ENCODE measurements around the gene RIOK3.

DNA sequence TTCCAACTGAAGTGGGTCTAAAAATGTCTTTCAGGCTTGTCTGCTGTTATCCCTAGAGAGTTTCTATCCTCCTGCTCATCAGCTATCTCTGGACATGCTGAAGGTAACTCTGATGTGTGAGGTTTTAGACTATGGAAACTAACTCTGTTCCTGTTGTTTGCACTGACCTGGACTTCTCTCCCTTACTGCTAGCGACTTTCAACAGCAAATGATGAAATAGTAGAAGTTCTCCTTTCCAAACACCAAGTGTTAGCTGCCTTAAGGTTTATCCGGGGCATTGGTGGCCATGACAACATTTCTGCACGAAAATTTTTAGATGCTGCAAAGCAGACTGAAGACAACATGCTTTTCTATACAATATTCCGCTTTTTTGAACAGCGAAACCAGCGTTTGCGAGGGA lies 77.1 kb downstream of the RIOK3 start:
- TF ChIP-seq CTCF (conservative IDR thresholded peaks at IDR 0.05; ENCODE audit: low read depth, low read length) (no peak), EZH2 (IDR thresholded peaks at IDR 0.05; ENCODE audit: low read length, unreplicated experiment) (no peak), EZH2phosphoT487 (IDR thresholded peaks at IDR 0.05; ENCODE audit: borderline replicate concordance, low read length) (no peak)
